Activated T-cell treated with anti-CD3 and anti-CD28 coated beads, Interleukin-2, amount 50 U/mL, for 24 hours (primary cell): Measurements from ENCODE around the gene CRYM.
"Not testable (repeated sequence)": the region's sequence is repeated elsewhere in the genome, so short reads cannot be mapped to it uniquely, and the experiment has no call there.

Experiments
- DNase-seq: peaks from one replicate; pipeline ENCODE4 v3.0.0-alpha.2; 2020
- H3K27ac Mint-ChIP-seq: 2 replicates; pipeline ENCODE4 v1.8.0; 2020; ENCODE audit warnings: mild to moderate bottlenecking, mixed read lengths
- H3K27me3 Mint-ChIP-seq: 2 replicates; pipeline ENCODE4 v1.8.0; 2020; ENCODE audit warnings: mixed read lengths
- H3K36me3 Mint-ChIP-seq: 2 replicates; pipeline ENCODE4 v1.8.0; 2020; ENCODE audit warnings: low read depth, mixed read lengths
- H3K4me1 Mint-ChIP-seq: 2 replicates; pipeline ENCODE4 v1.8.0; 2020; ENCODE audit warnings: low read depth, mixed read lengths
- H3K4me3 Mint-ChIP-seq: 2 replicates; pipeline ENCODE4 v1.8.0; 2020; ENCODE audit warnings: mild to moderate bottlenecking, moderate library complexity, mixed read lengths
- H3K9me3 Mint-ChIP-seq: 2 replicates; pipeline ENCODE4 v1.8.0; 2020; ENCODE audit warnings: mixed read lengths

The CRYM gene

GRCh38 chr16:21277927-21278706 lies at the start of gene CRYM:
Gene CRYM (minus strand): TSS chr16:21278290. CDS start chr16:21278251, 39 bp downstream.
- Mint-ChIP-seq H3K36me3 (no peaks in the 10 kb centered on the region), H3K27ac (no peak within 1 kb of the TSS), H3K4me1 (no peaks in the 10 kb centered on the region), H3K4me3 (peak within 1 kb of the TSS; percentile 14), H3K27me3 (peaks cover 83% of the 10 kb centered on the region), H3K9me3 (no peaks in the 10 kb centered on the region)
- DNase-seq, result peak; percentile 70

GRCh38 chr16:21327046-21327445 lies 49.0 kb upstream of the CRYM start:
- H3K36me3 Mint-ChIP-seq, result no peaks in the 10 kb centered on the region

GRCh38 chr16:21326459-21326858 lies 48.4 kb upstream of the CRYM start:
- Mint-ChIP-seq H3K36me3 (no peaks in the 10 kb centered on the region), H3K9me3 (peaks cover 8% of the 10 kb centered on the region), H3K4me3 (no peak overlapping the region), H3K27me3 (peaks cover 23% of the 10 kb centered on the region), H3K27ac (no peak overlapping the region), H3K4me1 (no peaks in the 10 kb centered on the region)
- no peak for DNase-seq

More at GRCh38 chr16:21327046-21327445, 49.0 kb upstream of the CRYM start:
- H3K9me3 Mint-ChIP-seq, result peaks cover 8% of the 10 kb centered on the region
- H3K27me3 Mint-ChIP-seq, result peaks cover 25% of the 10 kb centered on the region
- no peak overlapping the region for H3K27ac Mint-ChIP-seq
- no peaks in the 10 kb centered on the region for H3K4me1 Mint-ChIP-seq
- no peak overlapping the region for H3K4me3 Mint-ChIP-seq
- no peak for DNase-seq

GRCh38 chr16:21324267-21324666 lies 46.2 kb upstream of the CRYM start:
- H3K4me3 Mint-ChIP-seq, result no peak overlapping the region

GRCh38 chr16:21322251-21322650 lies 44.2 kb upstream of the CRYM start:
- DNase-seq, H3K4me3 Mint-ChIP-seq, H3K4me1 Mint-ChIP-seq, H3K27ac Mint-ChIP-seq, H3K36me3 Mint-ChIP-seq, H3K9me3 Mint-ChIP-seq: not testable (repeated sequence)
- H3K27me3 Mint-ChIP-seq, result peaks cover 13% of the 10 kb centered on the region

More at GRCh38 chr16:21324267-21324666, 46.2 kb upstream of the CRYM start:
- Mint-ChIP-seq H3K36me3 (no peaks in the 10 kb centered on the region), H3K27me3 (peaks cover 15% of the 10 kb centered on the region), H3K27ac (no peak overlapping the region), H3K4me1 (no peaks in the 10 kb centered on the region), H3K9me3 (peaks cover 8% of the 10 kb centered on the region)
- no peak for DNase-seq

- no peaks in the 10 kb centered on the region for H3K36me3 Mint-ChIP-seq
- no peak for DNase-seq
- H3K27ac Mint-ChIP-seq, result no peak overlapping the region
- peaks cover 13% of the 10 kb centered on the region for H3K27me3 Mint-ChIP-seq
- H3K4me1 Mint-ChIP-seq, result no peaks in the 10 kb centered on the region
- H3K9me3 Mint-ChIP-seq, result no peaks in the 10 kb centered on the region
- H3K4me3 Mint-ChIP-seq, result no peak overlapping the region
Measured at GRCh38 chr16:21321736-21322135, 43.6 kb upstream of the CRYM start.

- Mint-ChIP-seq H3K4me3 (no peak overlapping the region), H3K9me3 (no peaks in the 10 kb centered on the region), H3K27me3 (peaks cover 21% of the 10 kb centered on the region), H3K4me1 (no peaks in the 10 kb centered on the region), H3K36me3 (no peaks in the 10 kb centered on the region), H3K27ac (no peak overlapping the region)
- no peak for DNase-seq
Measured at GRCh38 chr16:21314339-21314738, 36.2 kb upstream of the CRYM start.

GRCh38 chr16:21312863-21313372 lies 34.8 kb upstream of the CRYM start:
- not testable (repeated sequence) for H3K4me3 Mint-ChIP-seq, H3K36me3 Mint-ChIP-seq, DNase-seq, H3K27ac Mint-ChIP-seq, H3K4me1 Mint-ChIP-seq, H3K9me3 Mint-ChIP-seq
- peaks cover 27% of the 10 kb centered on the region for H3K27me3 Mint-ChIP-seq

GRCh38 chr16:21312046-21312445 lies 34.0 kb upstream of the CRYM start:
- not testable (repeated sequence) for H3K4me3 Mint-ChIP-seq, H3K4me1 Mint-ChIP-seq, H3K27ac Mint-ChIP-seq, H3K36me3 Mint-ChIP-seq, DNase-seq, H3K9me3 Mint-ChIP-seq
- H3K27me3 Mint-ChIP-seq, result peaks cover 29% of the 10 kb centered on the region

GRCh38 chr16:21306712-21307111 lies 28.6 kb upstream of the CRYM start:
- not testable (repeated sequence) for H3K4me3 Mint-ChIP-seq
- Mint-ChIP-seq H3K4me1 (peaks cover 14% of the 10 kb centered on the region), H3K27me3 (peaks cover 47% of the 10 kb centered on the region)

GRCh38 chr16:21302898-21303528 lies 24.9 kb upstream of the CRYM start:
- Mint-ChIP-seq H3K27me3 (peaks cover 54% of the 10 kb centered on the region), H3K4me3 (no peak overlapping the region), H3K27ac (no peak overlapping the region), H3K9me3 (no peaks in the 10 kb centered on the region), H3K36me3 (peaks cover 2% of the 10 kb centered on the region), H3K4me1 (peaks cover 30% of the 10 kb centered on the region)
- no peak for DNase-seq

More at GRCh38 chr16:21306712-21307111, 28.6 kb upstream of the CRYM start:
- not testable (repeated sequence) for H3K27ac Mint-ChIP-seq, H3K9me3 Mint-ChIP-seq, DNase-seq, H3K36me3 Mint-ChIP-seq

- H3K27ac Mint-ChIP-seq, result no peak overlapping the region
- no peaks in the 10 kb centered on the region for H3K9me3 Mint-ChIP-seq
- no peak for DNase-seq
- H3K27me3 Mint-ChIP-seq, result peaks cover 56% of the 10 kb centered on the region
- peaks cover 2% of the 10 kb centered on the region for H3K36me3 Mint-ChIP-seq
- peak overlapping the region; percentile 77 for H3K4me3 Mint-ChIP-seq
- peaks cover 30% of the 10 kb centered on the region for H3K4me1 Mint-ChIP-seq
Measured at GRCh38 chr16:21302454-21302853, 24.4 kb upstream of the CRYM start.

- Mint-ChIP-seq H3K36me3 (peaks cover 2% of the 10 kb centered on the region), H3K4me1 (peaks cover 30% of the 10 kb centered on the region), H3K9me3 (no peaks in the 10 kb centered on the region), H3K27ac (no peak overlapping the region), H3K27me3 (peaks cover 52% of the 10 kb centered on the region), H3K4me3 (peak overlapping the region; percentile 77)
- no peak for DNase-seq
Measured at GRCh38 chr16:21301895-21302291, 23.8 kb upstream of the CRYM start.

GRCh38 chr16:21301168-21301894 lies 23.2 kb upstream of the CRYM start:
- peak; percentile 62 for DNase-seq
- H3K4me3 Mint-ChIP-seq, result peak overlapping the region; percentile 77
- peaks cover 30% of the 10 kb centered on the region for H3K4me1 Mint-ChIP-seq
- H3K9me3 Mint-ChIP-seq, result no peaks in the 10 kb centered on the region
- peak overlapping the region; percentile 24 for H3K27ac Mint-ChIP-seq
- H3K36me3 Mint-ChIP-seq, result peaks cover 2% of the 10 kb centered on the region
- H3K27me3 Mint-ChIP-seq, result peaks cover 52% of the 10 kb centered on the region
